ENCODE results near the gene LPCAT2.
A peak's percentile ranks its signal among the peaks of the same experiment; 100 is the strongest.

LPCAT2 gene

DNA sequence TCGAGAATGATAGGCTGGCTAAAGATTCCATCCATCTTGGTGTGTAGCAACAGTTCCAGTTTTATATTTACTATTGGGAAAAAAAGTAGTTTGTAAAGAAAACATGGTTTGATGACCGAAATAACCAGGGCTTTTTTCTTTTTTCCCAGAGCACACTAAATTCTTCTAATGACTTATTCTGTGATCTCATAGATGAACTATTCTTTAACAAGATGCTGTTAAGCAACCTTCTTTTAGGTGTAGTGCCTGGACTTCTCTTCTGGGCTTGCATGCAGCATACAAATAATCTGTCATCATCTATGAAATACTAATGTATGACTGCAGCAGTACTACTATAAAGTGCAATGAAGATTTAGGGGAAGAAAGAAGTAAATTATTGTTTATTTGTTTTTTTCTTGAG, 46.6 kb downstream of the LPCAT2 start:
- no peak for FAIRE-seq

- FAIRE-seq, result no peak
Measured at GRCh38 chr16:55557186-55557585, 48.3 kb downstream of the LPCAT2 start.

DNA sequence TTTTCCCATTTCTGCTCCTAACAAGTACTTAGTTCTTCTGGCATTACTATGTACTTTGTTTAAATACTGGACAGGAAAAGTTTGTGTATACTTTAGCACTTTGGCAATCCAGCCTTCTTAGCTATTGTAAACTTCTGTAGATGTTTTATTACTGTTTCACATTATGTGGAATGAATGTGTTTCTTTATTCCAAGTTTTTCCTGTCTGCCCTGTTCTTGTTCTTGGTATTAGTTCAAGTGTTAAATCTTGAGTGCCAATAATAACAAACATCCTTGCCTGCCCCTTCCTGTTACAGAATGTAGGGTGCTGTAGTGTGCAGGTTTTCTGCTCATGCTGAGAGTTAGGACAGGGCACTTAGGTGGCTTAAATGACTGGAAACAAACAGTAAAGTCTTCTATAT, 50.4 kb downstream of the LPCAT2 start:
- peak; percentile 18 for FAIRE-seq

GRCh38 chr16:55559933-55560516, 51.2 kb downstream of the LPCAT2 start:
- no peak for FAIRE-seq

DNA sequence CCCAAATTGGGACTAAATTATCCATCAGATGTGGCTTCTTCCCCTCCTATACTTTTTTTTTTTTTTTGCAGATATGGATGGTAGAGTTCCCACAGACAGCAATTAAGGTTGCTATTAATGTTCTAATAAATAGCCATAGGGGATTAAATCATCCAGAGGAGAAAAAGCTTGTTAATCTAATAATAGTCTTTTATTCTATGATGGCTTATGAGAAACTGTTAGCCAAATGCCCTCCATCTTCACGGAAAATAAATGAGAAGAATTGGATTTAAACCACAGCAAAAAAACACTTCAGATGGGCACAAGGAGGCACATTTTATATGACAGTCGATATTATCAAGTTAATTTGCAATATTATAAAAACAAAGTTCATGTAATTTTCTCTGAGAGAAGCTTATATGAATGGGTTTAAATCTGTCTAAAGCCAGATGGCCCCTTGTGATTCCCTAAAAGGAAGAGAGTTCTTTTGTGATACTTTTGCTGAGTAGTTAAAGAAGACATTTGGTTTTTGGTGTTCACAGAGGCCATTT, 52.5 kb downstream of the LPCAT2 start:
- FAIRE-seq, result no peak

DNA sequence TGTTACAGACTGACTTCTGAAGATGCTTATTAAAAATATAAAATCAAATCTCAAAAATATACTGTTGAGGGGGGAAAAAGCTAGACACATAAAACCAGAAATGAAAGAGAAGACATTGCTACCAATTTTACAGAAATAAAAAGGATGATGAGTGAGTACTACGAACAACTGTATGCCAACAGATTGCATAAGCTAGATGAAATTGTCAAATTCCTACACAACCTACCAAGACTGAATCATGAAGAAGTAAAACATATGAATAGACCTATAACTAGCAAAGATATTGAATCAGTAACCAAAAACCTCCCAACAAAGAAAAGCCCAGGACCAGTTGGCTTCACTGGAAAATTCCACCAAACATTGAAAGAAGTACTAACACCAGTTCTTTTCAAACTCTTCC, 54.1 kb downstream of the LPCAT2 start:
- no peak for FAIRE-seq

DNA sequence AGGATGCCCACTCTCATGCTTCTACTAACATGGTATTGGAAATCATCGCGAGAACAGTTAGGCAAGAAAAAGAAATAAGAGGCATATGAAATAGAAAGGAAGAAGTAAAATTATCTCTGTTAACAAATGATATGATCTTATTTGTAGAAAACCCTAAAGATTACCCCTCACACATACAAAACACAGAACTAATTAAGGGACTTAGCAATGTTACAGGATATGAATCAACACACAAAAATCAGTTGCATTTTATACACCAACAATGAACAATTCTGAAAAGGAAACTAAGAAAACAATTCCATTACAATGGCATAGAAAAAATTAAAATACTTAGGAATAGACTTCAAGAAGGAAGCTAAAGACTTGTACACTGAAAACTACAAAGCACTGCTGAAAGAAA, 54.9 kb downstream of the LPCAT2 start:
- no peak for FAIRE-seq

DNA sequence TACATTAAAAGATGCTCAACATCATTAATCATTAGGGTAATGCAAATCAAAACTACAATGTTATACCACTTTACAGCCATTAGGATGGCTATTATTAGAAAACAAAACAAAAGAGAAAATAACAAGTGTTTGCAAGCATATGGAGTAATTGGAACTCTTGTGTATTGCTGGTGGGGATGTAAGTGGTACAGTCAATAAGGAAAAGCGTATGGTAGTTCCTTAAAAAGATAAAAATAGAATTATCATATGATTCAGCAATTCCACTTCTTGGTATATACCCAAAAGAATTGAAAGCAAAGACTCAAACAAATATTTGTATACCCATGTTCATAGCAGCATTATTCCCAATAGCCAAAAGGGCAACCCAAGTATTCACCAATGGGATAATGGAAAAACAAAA, 56.2 kb downstream of the LPCAT2 start:
- no peak for FAIRE-seq

- FAIRE-seq, result no peak
Measured at GRCh38 chr16:55566432-55567175, 57.7 kb downstream of the LPCAT2 start, which contains the start of gene CAPNS2. Gene CAPNS2 (plus strand): TSS chr16:55566684. CDS start chr16:55566757, 73 bp downstream.

DNA sequence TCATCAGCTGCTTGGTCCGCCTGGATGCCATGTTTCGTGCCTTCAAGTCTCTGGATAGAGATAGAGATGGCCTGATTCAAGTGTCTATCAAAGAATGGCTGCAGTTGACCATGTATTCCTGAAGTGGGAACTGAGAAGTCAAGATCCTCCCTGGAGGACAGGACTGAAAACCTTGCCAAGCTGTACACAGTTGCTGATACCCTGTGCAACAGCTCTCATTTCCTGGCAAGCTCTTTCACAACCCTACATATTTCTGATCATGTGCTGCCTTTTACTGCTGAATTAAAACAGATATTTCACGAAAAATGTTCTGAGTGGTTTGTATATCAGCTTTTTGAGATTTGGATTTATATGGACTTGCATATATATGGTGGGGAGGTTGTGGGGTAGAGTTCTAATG, 58.5 kb downstream of the LPCAT2 start:
- FAIRE-seq, result no peak

DNA sequence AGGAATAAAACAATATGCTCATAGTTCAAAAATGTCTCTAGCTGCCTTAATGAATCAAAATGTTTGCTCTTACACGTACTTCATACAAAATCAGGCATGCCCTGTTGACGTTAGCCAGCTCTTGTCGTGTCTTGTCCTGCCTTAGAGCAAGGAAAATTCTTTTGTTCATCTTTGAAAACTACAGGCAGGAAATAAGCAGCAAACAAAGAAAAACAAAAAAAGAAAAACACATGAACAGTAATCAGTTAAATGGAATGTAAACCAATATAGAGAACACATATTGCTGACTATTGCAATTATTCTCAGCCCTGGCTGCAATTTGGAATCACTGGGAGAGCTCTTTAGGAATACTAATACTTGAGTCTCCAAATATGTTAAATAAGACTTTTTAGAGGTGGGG, 59.3 kb downstream of the LPCAT2 start:
- no peak for FAIRE-seq

DNA sequence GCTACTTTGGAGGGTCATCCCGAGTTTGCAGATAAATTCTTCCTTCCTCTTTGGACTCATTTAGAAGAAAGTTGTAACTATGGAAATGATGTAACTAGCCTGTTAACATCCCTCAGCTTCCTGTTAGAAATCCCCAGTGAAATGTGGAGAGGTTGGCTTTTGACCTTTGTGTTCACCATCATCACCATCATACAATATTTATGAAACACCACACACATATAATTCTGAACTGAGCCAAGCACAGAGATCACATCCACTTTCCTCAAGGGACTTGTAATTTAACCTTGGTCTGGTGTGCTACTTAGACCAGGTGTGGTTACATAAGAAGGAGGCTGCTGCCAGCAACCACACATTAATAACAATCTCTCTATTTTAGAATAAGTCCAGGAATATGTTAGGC, 60.2 kb downstream of the LPCAT2 start:
- no peak for FAIRE-seq

DNA sequence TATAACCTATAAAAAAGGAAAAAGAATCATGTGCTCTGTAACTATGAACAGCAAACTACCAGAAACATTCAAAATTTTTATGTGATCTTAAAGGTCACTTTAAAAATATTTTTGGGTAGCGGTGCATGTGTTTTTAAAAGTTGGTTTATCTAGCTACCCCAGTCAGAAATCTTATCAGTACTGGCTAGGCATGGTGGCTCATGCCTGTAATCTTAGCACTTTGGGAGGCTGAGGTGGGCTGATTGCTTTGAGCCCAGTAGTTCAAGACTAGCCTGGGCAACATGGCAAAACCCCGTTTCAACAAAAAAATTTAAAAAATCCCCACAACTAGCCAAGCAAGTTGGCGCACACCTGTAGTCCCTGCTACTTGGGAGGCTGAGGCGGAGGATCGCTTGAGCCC, 61.3 kb downstream of the LPCAT2 start:
- FAIRE-seq, result no peak

- no peak for FAIRE-seq
Measured at GRCh38 chr16:55571191-55571897, 62.5 kb downstream of the LPCAT2 start.

DNA sequence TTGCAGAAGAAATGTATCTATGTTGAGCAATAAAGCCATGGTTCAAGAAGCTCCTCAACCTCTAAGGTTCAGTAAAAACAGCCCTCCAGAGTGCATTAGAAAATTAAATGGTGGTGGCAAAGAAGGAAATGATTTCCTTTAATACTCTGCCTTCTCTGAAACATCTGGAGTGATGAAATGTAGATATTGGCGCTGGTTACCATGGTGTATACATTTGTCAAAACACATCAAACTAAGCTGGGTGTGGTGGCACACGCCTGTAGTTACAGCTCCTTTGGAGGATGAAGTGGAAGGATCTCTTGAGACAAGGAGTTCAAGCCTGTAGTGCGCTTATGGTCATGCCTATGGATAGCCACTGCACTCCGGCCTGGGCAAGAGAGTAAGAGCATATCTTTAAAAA, 63.6 kb downstream of the LPCAT2 start:
- no peak for FAIRE-seq

GRCh38 chr16:55574811-55575210, 65.9 kb downstream of the LPCAT2 start:
- no peak for FAIRE-seq

GRCh38 chr16:55575496-55575895, 66.6 kb downstream of the LPCAT2 start:
- FAIRE-seq, result no peak

DNA sequence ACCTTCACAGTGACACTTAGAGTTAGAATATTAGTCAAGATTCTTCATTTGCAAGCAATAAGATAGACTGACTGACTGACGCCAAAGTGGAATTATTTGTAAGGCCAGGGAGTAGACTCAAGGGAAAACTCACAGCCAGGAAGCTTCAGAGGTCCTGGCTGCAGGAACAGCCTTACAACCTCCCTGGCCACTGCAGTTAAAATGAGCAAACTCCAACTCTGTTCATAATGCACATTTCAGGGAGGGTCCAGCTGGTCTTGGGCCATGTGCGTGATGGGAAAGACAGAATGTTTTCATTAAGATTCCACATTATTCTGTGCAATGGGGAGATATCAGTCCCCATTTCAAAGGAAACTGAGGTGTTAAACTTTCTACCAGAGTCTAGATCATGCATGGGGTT, 67.5 kb downstream of the LPCAT2 start:
- no peak for FAIRE-seq

DNA sequence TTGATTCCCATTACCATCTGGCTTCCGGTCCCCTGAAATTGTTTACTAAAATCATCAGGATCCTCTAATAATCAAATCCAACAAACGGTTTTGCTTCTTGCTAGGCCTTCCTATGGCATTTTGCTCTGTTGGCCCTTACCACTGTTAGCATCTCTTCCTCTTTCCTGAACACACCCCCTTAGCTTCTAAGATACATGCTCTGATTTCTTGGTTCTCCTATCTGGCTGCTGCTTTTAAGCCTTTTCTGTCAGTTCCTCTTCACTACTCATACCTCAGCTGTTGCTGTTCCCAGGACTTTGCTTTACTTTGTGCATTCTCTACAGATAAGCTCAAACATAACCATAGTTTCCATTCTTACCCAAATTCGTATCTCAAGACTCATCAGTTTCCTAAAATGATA, 69.0 kb downstream of the LPCAT2 start:
- FAIRE-seq, result no peak

GRCh38 chr16:55585631-55586030, 76.8 kb downstream of the LPCAT2 start:
- FAIRE-seq, result no peak

- no peak for FAIRE-seq
Measured at GRCh38 chr16:55588799-55589198, 79.9 kb downstream of the LPCAT2 start.

DNA sequence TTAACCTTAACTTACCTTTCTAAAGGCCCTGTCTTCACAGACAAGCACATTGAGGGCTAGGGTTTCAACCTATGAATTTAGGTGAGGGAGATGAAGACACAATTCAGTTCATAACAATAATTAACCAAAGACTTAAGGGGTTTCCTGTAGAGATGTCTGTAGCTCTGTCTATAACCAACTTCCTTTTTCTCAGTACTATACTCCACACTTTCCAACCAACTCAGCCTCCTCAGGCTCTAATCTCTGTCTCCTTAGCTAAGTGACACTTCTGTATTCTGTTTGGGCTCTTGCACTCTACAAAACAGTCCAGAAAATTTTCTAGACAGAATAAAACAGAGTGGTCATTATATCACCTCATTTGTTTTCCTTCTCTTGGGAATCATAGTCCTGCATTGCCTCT, 83.4 kb downstream of the LPCAT2 start:
- FAIRE-seq, result no peak

- peak; percentile 72 for FAIRE-seq
Measured at GRCh38 chr16:55597928-55598327, 89.1 kb downstream of the LPCAT2 start.
